Natural killer cell (primary cell): ENCODE results near the gene FGD6. TPM values are rescaled to one million over a fixed set of nuclear protein-coding genes. Genes with fewer than 3 reads are reported as not detected.

ENCODE experiments used
- ATAC-seq, 3 donors: fragments of 150-1000 bp in 2 of 3; fragments of 200-7000 bp in 1 of 3; cut with Tn5 transposase; 1 replicate in 1 of 3; 2 replicates in 2 of 3; pipeline ENCODE4 v1.10.0; 2021; ENCODE audit warnings: mild to moderate bottlenecking in 2 of 3, moderate library complexity in 2 of 3
- DNase-seq, 2 donors: peaks; one replicate each; pipeline versions ENCODE4 v3.0.0 to v3.0.0-alpha.2; 2013 to 2021; ENCODE audit warnings: mixed read lengths in 1 of 2
- H3K27ac ChIP-seq: one replicate; pipeline ENCODE4 v1.5.1; 2013; ENCODE audit warnings: mild to moderate bottlenecking, low read length
- H3K27me3 ChIP-seq: one replicate; pipeline ENCODE4 v1.6.1; 2013; ENCODE audit warnings: low read length; ENCODE audit not compliant: control insufficient read depth, insufficient read depth
- H3K36me3 ChIP-seq: one replicate; pipeline ENCODE4 v1.6.1; 2013; ENCODE audit warnings: low read length; ENCODE audit not compliant: control insufficient read depth, insufficient read depth
- H3K4me1 ChIP-seq: one replicate; pipeline ENCODE4 v1.6.1; 2013; ENCODE audit warnings: low read length; ENCODE audit not compliant: control insufficient read depth, insufficient read depth
- H3K4me3 ChIP-seq: one replicate; pipeline ENCODE4 v1.5.1; 2013; ENCODE audit warnings: low read length
- H3K9me3 ChIP-seq: one replicate; pipeline ENCODE4 v1.6.1; 2013; ENCODE audit warnings: low read length; ENCODE audit not compliant: control insufficient read depth, insufficient read depth
- H3K27ac Mint-ChIP-seq, 2 donors: one replicate each; pipeline ENCODE4 v1.8.0; 2022; ENCODE audit warnings: mild to moderate bottlenecking in 2 of 2, mixed read lengths in 2 of 2, moderate library complexity in 1 of 2
- H3K27me3 Mint-ChIP-seq, 2 donors: one replicate each; pipeline ENCODE4 v1.8.0; 2022; ENCODE audit warnings: low read depth in 2 of 2, mixed read lengths in 2 of 2
- H3K36me3 Mint-ChIP-seq: one replicate; pipeline ENCODE4 v1.8.0; 2022; ENCODE audit warnings: mixed read lengths
- H3K4me1 Mint-ChIP-seq, 2 donors: one replicate each; pipeline ENCODE4 v1.8.0; 2022; ENCODE audit warnings: mixed read lengths in 2 of 2
- H3K4me3 Mint-ChIP-seq: one replicate; pipeline ENCODE4 v1.8.0; 2022; ENCODE audit warnings: mild to moderate bottlenecking, moderate library complexity, mixed read lengths
- H3K9me3 Mint-ChIP-seq, 2 donors: one replicate each; pipeline ENCODE4 v1.8.0; 2022; ENCODE audit warnings: mixed read lengths in 2 of 2
- CTCF ChIP-seq: fragments of 200-600 bp; IDR thresholded peaks from one replicate; pipeline ENCODE4 v1.8.0; 2022; ENCODE audit warnings: antibody characterized with exemption
- WGBS: methylation state at CpG from one replicate; pipeline ENCODE4 v1.1.7; 2013; ENCODE audit warnings: missing lambda C conversion rate; ENCODE audit not compliant: insufficient coverage; 5-methylcytosine and 5-hydroxymethylcytosine counted together
- intact Hi-C: fragments of 100-400 bp; cut with micrococcal nuclease; formaldehyde crosslinking; loops from one replicate; pipeline ENCODE4 v1.14.2; 2022
- total RNA-seq, 4 donors: library from RNA; stranded (reverse); fragments of 120-200 nt in 1 of 4; gene quantifications; one replicate each; pipeline versions ENCODE4 v1.2.3 to v1.2.4, GENCODE V29; 2013 to 2022

Gene FGD6
- total RNA-seq, 3 donors from 2014 or later (not counting 1 experiment from before 2014, with no cell fraction given), result 1.5 to 1.9 (median 1.9) TPM

GRCh38 chr12:95173392-95174251 is 43.6 kb downstream of the FGD6 start:
- Mint-ChIP-seq H3K4me3 (no peak overlapping the region), H3K36me3 (no peaks in the 10 kb centered on the region), H3K9me3 (no peaks in the 10 kb centered on the region), H3K4me1 (no peaks in the 10 kb centered on the region), H3K27ac (no peak overlapping the region), H3K27me3 (no peaks in the 10 kb centered on the region)
- H3K27ac ChIP-seq, result no peak overlapping the region
- no peaks in the 10 kb centered on the region for H3K27me3 ChIP-seq
- ATAC-seq (no peak), DNase-seq (no peak)
- H3K4me3 ChIP-seq, result no peak overlapping the region
- no peaks in the 10 kb centered on the region for H3K9me3 ChIP-seq
- no peaks in the 10 kb centered on the region for H3K36me3 ChIP-seq
- 78% methylated on average over 6 of the region's 8 CpGs for WGBS
- intact Hi-C loops, result no loop called here
- no peaks in the 10 kb centered on the region for H3K4me1 ChIP-seq
- no peak for TF ChIP-seq CTCF

GRCh38 chr12:95169368-95169767 is 47.9 kb downstream of the FGD6 start:
- no peaks in the 10 kb centered on the region for H3K9me3 ChIP-seq
- no peak for DNase-seq
- no peak overlapping the region for H3K27ac ChIP-seq
- Mint-ChIP-seq H3K9me3 (no peaks in the 10 kb centered on the region), H3K4me1 (no peaks in the 10 kb centered on the region), H3K27me3 (no peaks in the 10 kb centered on the region), H3K27ac (no peak overlapping the region), H3K4me3 (no peak overlapping the region), H3K36me3 (no peaks in the 10 kb centered on the region)
- no peaks in the 10 kb centered on the region for H3K36me3 ChIP-seq
- no peak for ATAC-seq
- no peak for TF ChIP-seq CTCF
- no peaks in the 10 kb centered on the region for H3K27me3 ChIP-seq
- H3K4me3 ChIP-seq, result no peak overlapping the region
- intact Hi-C loops, result no loop called here
- H3K4me1 ChIP-seq, result no peaks in the 10 kb centered on the region
- WGBS, result 54% methylated on average over 3 of the region's 4 CpGs

- H3K4me3 Mint-ChIP-seq, result no peak overlapping the region
- H3K4me1 ChIP-seq, result no peaks in the 10 kb centered on the region
- no peak for TF ChIP-seq CTCF
- H3K27ac Mint-ChIP-seq, result no peak overlapping the region
- no peaks in the 10 kb centered on the region for H3K36me3 ChIP-seq
- WGBS, result 100% methylated on average over 2 of the region's 2 CpGs
- DNase-seq (no peak), ATAC-seq (no peak)
- H3K4me3 ChIP-seq, result no peak overlapping the region
- no peaks in the 10 kb centered on the region for H3K9me3 ChIP-seq
- no peak overlapping the region for H3K27ac ChIP-seq
- intact Hi-C loops, result no loop called here
- no peaks in the 10 kb centered on the region for H3K27me3 Mint-ChIP-seq
- no peaks in the 10 kb centered on the region for H3K36me3 Mint-ChIP-seq
- H3K4me1 Mint-ChIP-seq, result no peaks in the 10 kb centered on the region
- H3K27me3 ChIP-seq, result no peaks in the 10 kb centered on the region
- H3K9me3 Mint-ChIP-seq, result no peaks in the 10 kb centered on the region
These were observed 48.5 kb downstream of the FGD6 start for GRCh38 chr12:95168746-95169145.

- H3K4me1 Mint-ChIP-seq, result no peaks in the 10 kb centered on the region
These were observed 52.6 kb downstream of the FGD6 start for GRCh38 chr12:95164656-95165055.

More at GRCh38 chr12:95164656-95165055, 52.6 kb downstream of the FGD6 start:
- no peaks in the 10 kb centered on the region for H3K27me3 ChIP-seq
- no peak for ATAC-seq
- H3K27ac ChIP-seq, result no peak overlapping the region
- H3K9me3 ChIP-seq, result no peaks in the 10 kb centered on the region
- no peaks in the 10 kb centered on the region for H3K9me3 Mint-ChIP-seq
- DNase-seq, result no peak
- WGBS, result no CpG with 5 or more reads among the region's 2 CpGs
- H3K4me3 Mint-ChIP-seq, result no peak overlapping the region
- TF ChIP-seq CTCF, result no peak
- H3K36me3 Mint-ChIP-seq, result no peaks in the 10 kb centered on the region
- H3K4me1 ChIP-seq, result no peaks in the 10 kb centered on the region
- H3K4me3 ChIP-seq, result no peak overlapping the region
- H3K36me3 ChIP-seq, result no peaks in the 10 kb centered on the region
- no peak overlapping the region for H3K27ac Mint-ChIP-seq
- H3K27me3 Mint-ChIP-seq, result no peaks in the 10 kb centered on the region
- intact Hi-C loops, result no loop called here
